H1 (cell line): ENCODE results near the gene SPATS2. TPM values are rescaled to one million over a fixed set of nuclear protein-coding genes. Genes with fewer than 3 reads are reported as not detected.

Experiments used
- CTCF ChIA-PET: fragments of 300-600 bp; sonication (Branson Sonifier 250); formaldehyde crosslinking; loops from one replicate; lab custom pipeline; 2021; ENCODE audit not compliant: partially characterized antibody; lab: Charles Lee
- POLR2A ChIA-PET: fragments of 300-600 bp; sonication (Branson Sonifier 250); formaldehyde crosslinking; loops from one replicate; lab custom pipeline; 2021; ENCODE audit warnings: inconsistent platforms; ENCODE audit not compliant: partially characterized antibody; lab: Charles Lee
- DNase-seq, 2 experiments: peaks; one replicate each; pipeline versions ENCODE4 v3.0.0 to v3.0.0-alpha.2; 2010 to 2022; ENCODE audit warnings: low spot score in 2 of 2, low read depth in 1 of 2, mixed read lengths in 1 of 2
- FAIRE-seq: peaks from 2 replicates; lab custom pipeline; 2011; peaks lifted over from hg19 to GRCh38; lab: Jason Lieb, UNC
- H2AFZ ChIP-seq: 2 replicates; pipeline ENCODE4 v1.8.1; 2012; ENCODE audit warnings: low read length, inconsistent platforms
- H2AK5ac ChIP-seq: 2 replicates; pipeline ENCODE4 v1.6.1; 2013; ENCODE audit warnings: low read depth, low read length
- H2BK120ac ChIP-seq: replicated peaks from 2 replicates; pipeline ENCODE3; 2013; ENCODE audit warnings: low read depth, low read length, inconsistent platforms
- H2BK12ac ChIP-seq: 2 replicates; pipeline ENCODE4 v1.6.1; 2013; ENCODE audit warnings: low read depth, low read length
- H2BK15ac ChIP-seq: 2 replicates; pipeline ENCODE4 v1.6.1; 2013; ENCODE audit warnings: low read length
- H2BK20ac ChIP-seq: 2 replicates; pipeline ENCODE4 v1.6.1; 2013; ENCODE audit warnings: low read length
- H2BK5ac ChIP-seq: 2 replicates; pipeline ENCODE4 v1.6.1; 2013; ENCODE audit warnings: low read depth, low read length
- H3K14ac ChIP-seq: 2 replicates; pipeline ENCODE4 v1.6.1; 2013; ENCODE audit warnings: inconsistent platforms; ENCODE audit not compliant: insufficient read length
- H3K18ac ChIP-seq: 2 replicates; pipeline ENCODE4 v1.6.1; 2013; ENCODE audit warnings: low read length; ENCODE audit errors: extremely low read depth
- H3K23ac ChIP-seq: 2 replicates; pipeline ENCODE4 v1.6.1; 2013; ENCODE audit warnings: inconsistent platforms; ENCODE audit not compliant: insufficient read length
- H3K23me2 ChIP-seq: 2 replicates; pipeline ENCODE4 v1.6.1; 2013; ENCODE audit warnings: low read depth, low read length
- H3K27ac ChIP-seq: 2 replicates; pipeline ENCODE4 v1.6.1; 2011; ENCODE audit warnings: low read depth, low read length, inconsistent platforms
- H3K27me3 ChIP-seq, 4 experiments: replicated peaks in 1 of 4; 1 replicate in 1 of 4; 2 replicates in 3 of 4; pipeline versions ENCODE4 v1.6.1 to v1.8.1; 2011 to 2013; ENCODE audit warnings: low read length in 3 of 4, mild to moderate bottlenecking in 3 of 4, inconsistent platforms in 2 of 4, mixed read lengths in 2 of 4, moderate library complexity in 1 of 4; ENCODE audit not compliant: control insufficient read depth in 3 of 4, insufficient read depth in 3 of 4; ENCODE audit errors: extremely low read depth in 1 of 4
- H3K36me3 ChIP-seq, 4 experiments: 2 replicates each; pipeline versions ENCODE4 v1.6.1 to v1.8.1; 2011 to 2013; ENCODE audit warnings: mild to moderate bottlenecking in 4 of 4, low read length in 3 of 4, moderate library complexity in 2 of 4, control low read depth in 1 of 4, inconsistent platforms in 1 of 4; ENCODE audit not compliant: insufficient read depth in 4 of 4, control insufficient read depth in 2 of 4
- H3K4ac ChIP-seq: replicated peaks from 2 replicates; pipeline ENCODE3; 2013; ENCODE audit warnings: low read length, low read depth, mixed read lengths, inconsistent platforms; ENCODE audit not compliant: insufficient read length
- H3K4me1 ChIP-seq, 4 experiments: replicated peaks in 1 of 4; 1 replicate in 1 of 4; 2 replicates in 3 of 4; pipeline versions ENCODE4 v1.6.1 to v1.8.1; 2011 to 2013; ENCODE audit warnings: low read length in 3 of 4, inconsistent platforms in 2 of 4, mixed read lengths in 1 of 4; ENCODE audit not compliant: insufficient read depth in 4 of 4, control insufficient read depth in 3 of 4
- H3K4me2 ChIP-seq, 2 experiments: 2 replicates each; pipeline versions ENCODE4 v1.6.1 to v1.8.1; 2011 to 2013; ENCODE audit warnings: low read depth in 2 of 2, low read length in 2 of 2, control low read depth in 1 of 2, inconsistent platforms in 1 of 2, mild to moderate bottlenecking in 1 of 2; ENCODE audit not compliant: insufficient read depth in 1 of 2
- H3K4me3 ChIP-seq, 4 experiments: fragments of 200-600, 300-600 bp in 1 of 4; sonication (generic), shearing (Covaris generic), sonication (Bioruptor Twin) in 1 of 4; 2 replicates each; pipeline versions ENCODE4 v1.5.1 to v1.8.1; 2011 to 2016; ENCODE audit warnings: low read length in 4 of 4, low read depth in 3 of 4, control low read depth in 2 of 4, inconsistent platforms in 2 of 4, mild to moderate bottlenecking in 2 of 4, mixed read lengths in 1 of 4, moderate library complexity in 1 of 4; ENCODE audit not compliant: insufficient read depth in 2 of 4; ENCODE audit errors: extremely low read depth in 1 of 4
- H3K56ac ChIP-seq: replicated peaks from 2 replicates; pipeline ENCODE3; 2013; ENCODE audit warnings: low read depth, mild to moderate bottlenecking, mixed read lengths, low read length, inconsistent platforms; ENCODE audit not compliant: insufficient read length
- H3K79me1 ChIP-seq: 2 replicates; pipeline ENCODE4 v1.6.1; 2013; ENCODE audit warnings: low read depth, low read length, control low read depth
- H3K79me2 ChIP-seq, 2 experiments: 2 replicates each; pipeline versions ENCODE4 v1.6.1 to v1.8.1; 2012 to 2013; ENCODE audit warnings: low read length in 2 of 2, mild to moderate bottlenecking in 2 of 2, inconsistent platforms in 1 of 2; ENCODE audit not compliant: insufficient read depth in 2 of 2, control insufficient read depth in 1 of 2
- H3K9ac ChIP-seq, 4 experiments: replicated peaks in 1 of 4; 1 replicate in 1 of 4; 2 replicates in 3 of 4; pipeline versions ENCODE4 v1.6.1 to v1.8.1; 2011 to 2013; ENCODE audit warnings: low read depth in 3 of 4, low read length in 3 of 4, control low read depth in 2 of 4, mild to moderate bottlenecking in 2 of 4, moderate library complexity in 2 of 4, inconsistent platforms in 1 of 4; ENCODE audit errors: extremely low read depth in 1 of 4
- H3K9me3 ChIP-seq, 2 experiments: 2 replicates each; pipeline versions ENCODE4 v1.6.1 to v1.8.1; 2012 to 2013; ENCODE audit warnings: mild to moderate bottlenecking in 2 of 2, moderate library complexity in 2 of 2, control low read depth in 1 of 2, inconsistent platforms in 1 of 2, low read depth in 1 of 2, low read length in 1 of 2, mixed read lengths in 1 of 2; ENCODE audit not compliant: insufficient read depth in 2 of 2
- H4K20me1 ChIP-seq, 2 experiments: replicated peaks in 1 of 2; 2 replicates each; pipeline versions ENCODE3 to v1.8.1; 2011 to 2013; ENCODE audit warnings: inconsistent platforms in 2 of 2, low read length in 2 of 2, mild to moderate bottlenecking in 1 of 2; ENCODE audit not compliant: insufficient read depth in 2 of 2, control insufficient read depth in 1 of 2
- H4K5ac ChIP-seq: 2 replicates; pipeline ENCODE4 v1.6.1; 2013; ENCODE audit warnings: low read length, low read depth, mixed read lengths, inconsistent platforms; ENCODE audit not compliant: insufficient read length
- H4K8ac ChIP-seq: 2 replicates; pipeline ENCODE4 v1.8.0; 2013; ENCODE audit warnings: mild to moderate bottlenecking, moderate library complexity, low read length, inconsistent platforms; ENCODE audit not compliant: insufficient read depth; ENCODE audit errors: extremely low read depth
- H4K91ac ChIP-seq: replicated peaks from 2 replicates; pipeline ENCODE3; 2013; ENCODE audit warnings: low read length, mixed read lengths, inconsistent platforms; ENCODE audit not compliant: insufficient read length
- EGR1 ChIP-seq: IDR thresholded peaks from 2 replicates; pipeline ENCODE4 v1.6.1; 2011; ENCODE audit warnings: low read depth, low read length, borderline replicate concordance
- JUND ChIP-seq: IDR thresholded peaks from 2 replicates; pipeline ENCODE4 v1.6.1; 2011; ENCODE audit warnings: mild to moderate bottlenecking, improper control_type of control experiment, low read length
- WGBS, 2 experiments: shearing (Covaris generic) in 1 of 2; methylation state at CpG; one replicate each; pipeline versions ENCODE4 v1.1.6 to v1.1.7; 2013 to 2015; ENCODE audit warnings: low lambda C conversion rate in 2 of 2, mixed read lengths in 2 of 2, inconsistent platforms in 1 of 2, low coverage in 1 of 2, missing lambda C conversion rate in 1 of 2; ENCODE audit not compliant: insufficient replicate concordance in 2 of 2, insufficient coverage in 1 of 2, insufficient read length in 1 of 2; ENCODE audit errors: extremely low coverage in 1 of 2, missing lambda C conversion rate in 1 of 2; 5-methylcytosine and 5-hydroxymethylcytosine counted together
- polyA plus RNA-seq, 7 experiments: library from polyadenylated mRNA; depleted of rRNA in 3 of 7; stranded (reverse) in 5 of 7; unstranded in 2 of 7; fragments of >200 nt in 5 of 7; fragments of 200-250 nt in 2 of 7; gene quantifications; 1 replicate in 5 of 7; 2 replicates in 1 of 7; 4 replicates in 1 of 7; pipeline versions ENCODE4 v1.2.1 to v1.2.3, GENCODE V29; 2011 to 2013; ENCODE audit warnings: missing spikeins in 2 of 7, mixed read lengths in 2 of 7
- total RNA-seq: library from RNA; stranded (reverse); fragmentation: NEBNext Ultra II Directional; extraction: Animal tissue kit (Norgen Biotek cat#: 25700); gene quantifications from 2 replicates; pipeline ENCODE4 v1.2.1, GENCODE V29; 2021
- TF ChIP-seq, protein P1 (sequence below), 3 experiments: IDR thresholded peaks; 1 replicate in 2 of 3; 2 replicates in 1 of 3; pipeline versions ENCODE4 v1.5.1 to v1.6.1; 2011; ENCODE audit warnings: low read length in 3 of 3, mild to moderate bottlenecking in 3 of 3, inconsistent platforms in 2 of 3, low read depth in 1 of 3, moderate library complexity in 1 of 3; ENCODE audit not compliant: insufficient read depth in 1 of 3; ENCODE audit errors: control extremely low read depth in 1 of 3

Gene SPATS2
- total and polyA plus RNA-seq, 2 of the 8 experiments (the other 6 are each of a cell fraction or from before 2014, with no cell fraction given) = 19.2 to 24.5 TPM

- peaks cover 0 to 6% (median 1%) of the 10 kb centered on the region in 4 experiments; a peak in 4 of 7 replicates for H3K27me3 ChIP-seq
- no peak overlapping the region for H2BK20ac ChIP-seq
- no peak overlapping the region for H3K14ac ChIP-seq
- no peak overlapping the region for H3K4me3 ChIP-seq
- no peak overlapping the region for H2BK120ac ChIP-seq
- 91% methylated on average over 16 of the region's 18 CpGs; no CpG with 5 or more reads in 1 of the 2 experiments for WGBS, 2 experiments
- DNase-seq = no peak
- TF ChIP-seq, protein P1, sequence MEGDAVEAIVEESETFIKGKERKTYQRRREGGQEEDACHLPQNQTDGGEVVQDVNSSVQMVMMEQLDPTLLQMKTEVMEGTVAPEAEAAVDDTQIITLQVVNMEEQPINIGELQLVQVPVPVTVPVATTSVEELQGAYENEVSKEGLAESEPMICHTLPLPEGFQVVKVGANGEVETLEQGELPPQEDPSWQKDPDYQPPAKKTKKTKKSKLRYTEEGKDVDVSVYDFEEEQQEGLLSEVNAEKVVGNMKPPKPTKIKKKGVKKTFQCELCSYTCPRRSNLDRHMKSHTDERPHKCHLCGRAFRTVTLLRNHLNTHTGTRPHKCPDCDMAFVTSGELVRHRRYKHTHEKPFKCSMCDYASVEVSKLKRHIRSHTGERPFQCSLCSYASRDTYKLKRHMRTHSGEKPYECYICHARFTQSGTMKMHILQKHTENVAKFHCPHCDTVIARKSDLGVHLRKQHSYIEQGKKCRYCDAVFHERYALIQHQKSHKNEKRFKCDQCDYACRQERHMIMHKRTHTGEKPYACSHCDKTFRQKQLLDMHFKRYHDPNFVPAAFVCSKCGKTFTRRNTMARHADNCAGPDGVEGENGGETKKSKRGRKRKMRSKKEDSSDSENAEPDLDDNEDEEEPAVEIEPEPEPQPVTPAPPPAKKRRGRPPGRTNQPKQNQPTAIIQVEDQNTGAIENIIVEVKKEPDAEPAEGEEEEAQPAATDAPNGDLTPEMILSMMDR (IDR thresholded peaks at IDR 0.05; ENCODE audit: control extremely low read depth in 1 of 3, insufficient read depth in 1 of 3, low read depth in 1 of 3, low read length in 3 of 3) = no peak
- TF ChIP-seq EGR1 (no peak), JUND (no peak)
- TF ChIP-seq, all 59 proteins: peak for 0
- Histone ChIP-seq H3K36me3 (peaks cover 14 to 31% (median 23%) of the 10 kb centered on the region in 4 experiments; a peak in 6 of 8 replicates), H3K27ac (no peak overlapping the region), H2BK12ac (no peak overlapping the region), H2BK15ac (no peak overlapping the region), H3K4ac (no peak overlapping the region), H3K9ac (no peak overlapping the region), H3K23ac (no peak overlapping the region), H3K79me2 (no peaks in the 10 kb centered on the region), H3K56ac (no peak overlapping the region), H3K18ac (no peak overlapping the region), H4K8ac (no peak overlapping the region; the same call in 1 of the 2 replicates), H3K4me1 (no peaks in the 10 kb centered on the region; a peak in 1 of 7 replicates), H4K5ac (no peak overlapping the region), H2AK5ac (no peak overlapping the region), H4K20me1 (peaks cover 0 to 5% of the 10 kb centered on the region in 2 experiments), H3K23me2 (no peaks in the 10 kb centered on the region), H3K9me3 (no peaks in the 10 kb centered on the region), H2AFZ (no peak overlapping the region), H2BK5ac (no peak overlapping the region), H3K4me2 (no peak overlapping the region), H4K91ac (no peak overlapping the region), H3K79me1 (no peaks in the 10 kb centered on the region)
- no peak for FAIRE-seq
- ChIA-PET CTCF (interaction anchor here (1.1 to 14.0 kb wide), 13 partner anchors 8 to 213 kb away, joined by 3 to 171 read pairs (median 14); partner anchors contain the start of genes DNAJC22, KCNH3, MCRS1 and SPATS2), POLR2A (interaction anchor here (1.1 to 6.7 kb wide), 6 partner anchors 10 to 224 kb away, joined by 3 to 72 read pairs (median 6); partner anchors contain the start of genes MCRS1 and SPATS2)
These were observed 188.5 kb downstream of the SPATS2 start for GRCh38 chr12:49555631-49556390.
